Adrenal gland (tissue), 12 donors: ENCODE measurements around the gene PKMYT1. TPM values are rescaled to one million over a fixed set of nuclear protein-coding genes. Genes with fewer than 3 reads are reported as not detected.

Source experiments
- DNase-seq, 7 donors: peaks; one replicate each; pipeline ENCODE4 v3.0.0-alpha.2; 2019 to 2020
- H3K27ac ChIP-seq, 5 donors: fragments of 200-600 bp; sonication (generic) in 4 of 5; 1 replicate in 3 of 5; 2 replicates in 2 of 5; pipeline versions ENCODE4 v1.5.1 to v1.8.0; 2016 to 2020; ENCODE audit warnings: mild to moderate bottlenecking in 1 of 5
- H3K27me3 ChIP-seq: fragments of 200-600 bp; 2 replicates; pipeline ENCODE4 v1.8.0; 2021
- H3K36me3 ChIP-seq, 2 donors: fragments of 200-600 bp; replicated peaks in 1 of 2; 1 replicate in 1 of 2; 2 replicates in 1 of 2; pipeline versions ENCODE4 v1.5.1 to v1.8.0; 2018 to 2022
- H3K4me1 ChIP-seq, 2 donors: fragments of 200-600 bp; replicated peaks in 1 of 2; 1 replicate in 1 of 2; 2 replicates in 1 of 2; pipeline versions ENCODE4 v1.5.1 to v1.8.0; 2018 to 2021
- H3K4me3 ChIP-seq, 4 donors: fragments of 200-600 bp; sonication (generic) in 3 of 4; one replicate each; pipeline ENCODE4 v1.5.1; 2016 to 2018
- H3K9me3 ChIP-seq, 3 donors: fragments of 200-600 bp; sonication (generic) in 1 of 3; replicated peaks in 1 of 3; 1 replicate in 2 of 3; 2 replicates in 1 of 3; pipeline versions ENCODE4 v1.5.1 to v1.8.0; 2016 to 2021
- POLR2A ChIP-seq, 2 donors: fragments of 450-650 bp; IDR thresholded peaks; one replicate each; pipeline ENCODE4 v1.6.1; 2017; ENCODE audit warnings: antibody characterized with exemption in 2 of 2, mild to moderate bottlenecking in 2 of 2, moderate library complexity in 1 of 2
- WGBS, 4 donors: extraction: QIAGEN DNeasy Blood & Tissue Kit in 2 of 4; methylation state at CpG; one replicate each; pipeline versions ENCODE4 v1.1.5 to v1.1.7; 2013 to 2017; 5-methylcytosine and 5-hydroxymethylcytosine counted together
- intact Hi-C, 2 donors: fragments of 100-400 bp; cut with DNase I; formaldehyde crosslinking; loops; one replicate each; pipeline versions ENCODE4 v1.14.1 to v1.15.0; 2022 to 2023
- polyA plus RNA-seq, 3 donors: library from polyadenylated mRNA; stranded (reverse); fragments of 200-250 nt in 2 of 3; fragments of 350-450 nt in 1 of 3; fragmentation: Illumina TruSeq in 1 of 3; extraction: RNeasy Lipid Tissue Mini Kit (QIAGEN cat#74804) in 1 of 3; gene quantifications; one replicate each; pipeline ENCODE4 v1.2.3, GENCODE V29; 2013 to 2014
- total RNA-seq, 9 donors: library from RNA; depleted of rRNA in 4 of 9; stranded (reverse); fragments of >200 nt in 4 of 9; fragments of 120-200 nt in 1 of 9; fragmentation: NEBNext Ultra II Directional in 1 of 9; extraction: Animal tissue kit (Norgen Biotek cat#: 25700) in 1 of 9; gene quantifications; one replicate each; pipeline versions ENCODE4 v1.1.0 to v1.2.4, GENCODE V29; 2013 to 2023
- TF ChIP-seq, protein P1 (sequence below), 6 experiments: fragments of 450-650 bp in 4 of 6; fragments of 200-600 bp in 2 of 6; sonication (generic) in 1 of 6; IDR thresholded peaks; 1 replicate in 5 of 6; 2 replicates in 1 of 6; pipeline versions ENCODE4 v1.5.1 to v1.8.0; 2016 to 2021; ENCODE audit warnings: antibody characterized with exemption in 6 of 6, mild to moderate bottlenecking in 2 of 6, moderate library complexity in 1 of 6
- donor health status: healthy with polysubstance abuse.
- donor health status: Bipolar disorder and iron deficiency.
- donor health status: DM: yes; HTN: yes; CAD: no.
- donor health status: DM: no; HTN: no; CAD: no.
- donor health status: DM: no; HTN: no; CAD: no.
- donor health status: DM: yes; HTN: yes; CAD: no.

Gene PKMYT1
- total and polyA plus RNA-seq, 12 donors: 0.46 to 7.0 (median 2.9) TPM

DNA sequence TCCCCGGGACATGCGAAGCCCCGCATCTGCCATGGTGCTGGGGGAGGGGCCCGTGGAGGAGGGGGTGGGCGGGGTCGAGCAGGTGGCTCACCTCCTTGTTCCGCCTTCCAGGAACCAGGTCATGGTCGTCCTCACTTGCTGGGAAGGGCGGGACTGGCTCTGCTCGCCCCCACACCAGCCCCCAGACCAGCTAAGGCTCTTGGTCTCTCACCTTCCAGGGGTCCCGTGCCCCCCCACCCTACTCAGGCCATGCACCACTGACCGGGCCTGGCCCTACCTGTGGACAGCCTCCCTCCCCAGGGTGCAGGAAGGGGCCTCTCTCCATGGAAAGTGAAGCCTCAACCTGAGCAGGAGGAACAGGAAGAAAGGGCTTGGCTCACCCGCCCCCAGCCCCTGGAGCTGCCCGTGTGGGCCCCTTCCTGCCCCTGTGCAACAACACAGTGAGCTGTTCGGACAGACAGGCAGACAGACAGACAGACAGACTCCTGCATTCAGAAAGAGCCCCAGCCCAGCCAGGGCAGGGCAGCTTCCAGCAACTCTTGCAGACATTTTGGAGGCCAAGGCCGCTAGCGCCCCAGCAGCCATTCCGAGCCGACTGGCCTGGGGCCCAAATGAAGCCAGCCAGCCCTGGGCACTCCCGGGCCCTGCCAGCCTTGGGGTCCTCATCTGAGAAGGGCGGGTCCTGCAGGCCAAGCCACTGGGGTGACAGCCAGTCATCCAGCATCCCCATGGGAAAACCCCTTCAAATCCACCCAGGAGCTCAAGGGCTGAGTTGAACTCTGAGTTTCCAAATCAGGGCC, 24.3 kb downstream of the PKMYT1 start:
- Histone ChIP-seq H3K4me3 (no peak overlapping the region), H3K4me1 (peaks cover 0 to 6% of the 10 kb centered on the region in 2 donors), H3K27me3 (peaks cover 4% of the 10 kb centered on the region), H3K9me3 (no peaks in the 10 kb centered on the region), H3K27ac (no peak overlapping the region), H3K36me3 (no peaks in the 10 kb centered on the region)
- TF ChIP-seq, protein P1, sequence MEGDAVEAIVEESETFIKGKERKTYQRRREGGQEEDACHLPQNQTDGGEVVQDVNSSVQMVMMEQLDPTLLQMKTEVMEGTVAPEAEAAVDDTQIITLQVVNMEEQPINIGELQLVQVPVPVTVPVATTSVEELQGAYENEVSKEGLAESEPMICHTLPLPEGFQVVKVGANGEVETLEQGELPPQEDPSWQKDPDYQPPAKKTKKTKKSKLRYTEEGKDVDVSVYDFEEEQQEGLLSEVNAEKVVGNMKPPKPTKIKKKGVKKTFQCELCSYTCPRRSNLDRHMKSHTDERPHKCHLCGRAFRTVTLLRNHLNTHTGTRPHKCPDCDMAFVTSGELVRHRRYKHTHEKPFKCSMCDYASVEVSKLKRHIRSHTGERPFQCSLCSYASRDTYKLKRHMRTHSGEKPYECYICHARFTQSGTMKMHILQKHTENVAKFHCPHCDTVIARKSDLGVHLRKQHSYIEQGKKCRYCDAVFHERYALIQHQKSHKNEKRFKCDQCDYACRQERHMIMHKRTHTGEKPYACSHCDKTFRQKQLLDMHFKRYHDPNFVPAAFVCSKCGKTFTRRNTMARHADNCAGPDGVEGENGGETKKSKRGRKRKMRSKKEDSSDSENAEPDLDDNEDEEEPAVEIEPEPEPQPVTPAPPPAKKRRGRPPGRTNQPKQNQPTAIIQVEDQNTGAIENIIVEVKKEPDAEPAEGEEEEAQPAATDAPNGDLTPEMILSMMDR (IDR thresholded peaks at IDR 0.05): no peak
- no peak for TF ChIP-seq POLR2A (IDR thresholded peaks at IDR 0.05)
- peak in 1 of 7 donors; percentile 51 for DNase-seq
- intact Hi-C loops: no loop called here
- WGBS, 4 donors: 31 to 35% (median 34%) methylated on average over 5 to 21 of the region's 21 CpGs

DNA sequence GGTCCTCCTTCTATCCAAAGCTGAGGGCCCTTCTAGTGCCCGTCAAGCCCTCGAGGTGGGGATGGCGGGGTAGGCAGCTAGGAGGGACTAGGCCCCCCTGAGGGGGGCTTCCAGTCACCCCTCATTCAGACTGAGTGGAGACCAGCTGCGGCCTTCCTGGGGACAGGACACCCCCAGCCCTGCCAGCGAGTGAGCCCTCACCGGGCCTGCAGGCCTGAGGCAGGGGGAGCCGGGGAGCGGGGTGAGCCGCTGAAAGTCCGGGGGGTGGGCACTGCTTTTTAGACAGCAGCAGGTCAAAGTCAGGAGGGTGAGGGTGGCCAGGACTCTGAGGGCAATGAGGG, 24.8 kb downstream of the PKMYT1 start:
- H3K4me1 ChIP-seq: peaks cover 0 to 6% of the 10 kb centered on the region in 2 donors
- no peak overlapping the region for H3K4me3 ChIP-seq
- no peaks in the 10 kb centered on the region for H3K9me3 ChIP-seq
- TF ChIP-seq, protein P1 (IDR thresholded peaks at IDR 0.05): no peak
- TF ChIP-seq POLR2A (IDR thresholded peaks at IDR 0.05): no peak
- H3K36me3 ChIP-seq: no peaks in the 10 kb centered on the region
- H3K27ac ChIP-seq: no peak overlapping the region
- no peak for DNase-seq
- H3K27me3 ChIP-seq: no peaks in the 10 kb centered on the region
- WGBS, 4 donors: 56 to 74% (median 57%) methylated on average over 4 to 10 of the region's 10 CpGs; no CpG with 5 or more reads in 1 of the 4 donors
- intact Hi-C loops: no loop called here

DNA sequence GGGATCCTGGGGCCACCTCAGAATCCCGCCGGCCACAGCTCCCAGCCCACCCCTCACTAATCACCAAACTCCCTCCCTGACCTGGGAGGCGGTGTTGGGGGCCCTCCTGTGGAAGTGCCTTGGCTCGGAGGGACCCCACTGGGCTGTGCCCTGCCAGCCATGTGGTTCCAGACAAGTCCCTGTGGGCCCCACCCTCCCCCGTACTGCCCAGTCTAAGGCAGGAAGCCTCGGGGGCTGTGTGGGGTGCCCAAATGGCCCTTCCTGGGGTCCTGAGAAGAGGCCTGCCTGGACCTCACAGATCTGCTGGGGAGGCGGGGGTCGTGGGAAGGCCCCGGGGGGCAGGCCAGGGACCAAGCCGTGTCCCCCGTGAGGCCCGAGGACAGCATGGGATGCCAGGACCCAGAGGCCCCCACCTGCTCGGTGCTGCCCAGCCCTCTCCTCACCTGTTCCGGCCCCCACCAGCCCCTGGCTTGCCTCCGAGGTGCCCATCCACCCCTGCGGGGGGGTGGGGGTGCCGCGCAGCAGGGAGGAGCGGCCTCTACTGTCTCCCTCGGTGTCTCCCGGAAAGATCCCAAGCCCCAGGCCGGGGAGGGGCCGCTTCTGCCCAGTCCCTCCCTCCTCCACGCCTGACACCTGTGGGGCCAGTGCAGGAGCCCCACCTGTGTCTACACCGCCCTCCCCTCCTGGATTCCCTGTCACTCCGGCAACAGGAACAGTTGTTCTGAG, 25.4 kb downstream of the PKMYT1 start:
- WGBS, 4 donors: 69 to 83% (median 71%) methylated on average over 2 to 26 of the region's 26 CpGs
- Histone ChIP-seq H3K9me3 (no peaks in the 10 kb centered on the region), H3K27me3 (no peaks in the 10 kb centered on the region), H3K36me3 (no peaks in the 10 kb centered on the region), H3K27ac (no peak overlapping the region), H3K4me3 (no peak overlapping the region), H3K4me1 (peaks cover 0 to 6% of the 10 kb centered on the region in 2 donors)
- TF ChIP-seq, protein P1 (IDR thresholded peaks at IDR 0.05): no peak
- no peak for TF ChIP-seq POLR2A (IDR thresholded peaks at IDR 0.05)
- no peak for DNase-seq
- intact Hi-C loops: no loop called here

DNA sequence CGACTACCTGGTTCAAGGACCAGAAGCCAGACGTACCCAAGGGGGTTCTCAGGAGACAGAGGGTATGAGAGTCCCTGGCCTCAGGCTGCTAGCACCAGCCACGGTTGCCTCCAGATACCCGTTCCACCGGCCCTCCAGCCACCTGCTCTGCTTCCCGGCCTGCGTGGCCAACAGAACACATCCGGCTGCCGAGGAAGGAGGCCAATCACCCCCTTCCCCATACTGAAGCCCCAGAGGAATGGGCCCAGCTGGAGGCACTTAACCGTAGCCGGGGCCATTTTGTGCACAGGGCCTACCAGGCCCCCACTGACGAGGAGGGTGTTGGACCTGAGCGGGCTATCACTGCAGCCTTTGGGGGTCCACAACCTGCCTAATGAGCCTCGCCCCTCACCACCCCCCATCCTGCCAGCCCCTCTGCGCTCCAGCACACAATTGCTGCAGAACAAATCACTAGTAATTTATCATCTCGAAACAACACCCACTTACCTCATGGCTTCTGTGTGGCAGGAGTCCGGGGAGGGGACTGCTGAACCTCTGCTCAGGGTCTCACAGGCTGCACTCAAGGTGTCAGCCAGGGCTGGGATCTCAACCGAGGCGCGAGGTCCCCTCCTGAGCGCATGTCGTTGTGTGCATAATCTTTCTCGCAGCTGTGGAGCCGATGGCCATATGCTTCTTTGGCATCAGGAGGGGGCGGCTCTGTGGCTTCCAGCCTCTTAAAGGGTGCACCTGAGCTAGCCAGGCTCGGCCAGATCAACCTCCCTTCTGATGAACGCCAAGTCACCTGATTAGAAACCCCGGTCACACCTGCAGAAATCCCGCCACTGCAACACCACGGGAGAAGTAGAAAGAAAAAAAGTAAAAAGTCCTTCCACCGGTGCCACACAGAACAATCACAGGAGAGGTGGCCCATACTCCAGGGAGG, 26.3 kb downstream of the PKMYT1 start:
- no peak for DNase-seq
- 73 to 83% (median 77%) methylated on average over 17 to 31 of the region's 31 CpGs for WGBS, 4 donors
- H3K9me3 ChIP-seq: no peaks in the 10 kb centered on the region

More for the DNA sequence above, 26.3 kb downstream of the PKMYT1 start:
- Histone ChIP-seq H3K4me1 (peaks cover 0 to 6% of the 10 kb centered on the region in 2 donors), H3K4me3 (no peak overlapping the region), H3K27me3 (no peaks in the 10 kb centered on the region), H3K36me3 (peaks cover 0 to 4% of the 10 kb centered on the region in 2 donors), H3K27ac (no peak overlapping the region)
- TF ChIP-seq POLR2A (IDR thresholded peaks at IDR 0.05): no peak
- TF ChIP-seq, protein P1 (IDR thresholded peaks at IDR 0.05): no peak
- intact Hi-C loops: no loop called here
